CD4-positive, alpha-beta T cell (primary cell): ENCODE data around the gene MAPT. TPM values are rescaled to one million over a fixed set of nuclear protein-coding genes. Genes with fewer than 3 reads are reported as not detected.

ENCODE experiments used
- ATAC-seq: fragments of 200-7000 bp; cut with Tn5 transposase; one replicate; pipeline ENCODE4 v1.10.0; 2022; ENCODE audit warnings: mild to moderate bottlenecking; ENCODE audit not compliant: poor library complexity
- CTCF ChIA-PET: fragments of 350-600 bp; sonication (Branson Sonifier 250); formaldehyde crosslinking; loops from one replicate; lab custom pipeline; 2021; ENCODE audit warnings: antibody characterized with exemption, inconsistent platforms; lab: Charles Lee
- POLR2A ChIA-PET: fragments of 350-600 bp; sonication (Branson Sonifier 250); formaldehyde crosslinking; loops from one replicate; lab custom pipeline; 2021; ENCODE audit warnings: antibody characterized with exemption, inconsistent platforms; lab: Charles Lee
- DNase-seq, 14 experiments: peaks; one replicate each; pipeline ENCODE4 v3.0.0-alpha.2; 2013 to 2020; ENCODE audit warnings: mixed read lengths in 2 of 14
- H3K27ac ChIP-seq, 2 donors: one replicate each; pipeline versions ENCODE4 v1.5.1 to v1.7.0; 2013; ENCODE audit warnings: low read length in 2 of 2, low read depth in 1 of 2, mild to moderate bottlenecking in 1 of 2
- H3K27me3 ChIP-seq, 2 experiments: 1 replicate in 1 of 2; 2 replicates in 1 of 2; pipeline versions ENCODE4 v1.6.1 to v1.7.0; 2013; ENCODE audit warnings: low read length in 2 of 2, control low read depth in 1 of 2, mild to moderate bottlenecking in 1 of 2, moderate library complexity in 1 of 2; ENCODE audit not compliant: insufficient read depth in 2 of 2, control insufficient read depth in 1 of 2
- H3K36me3 ChIP-seq: one replicate; pipeline ENCODE4 v1.6.1; 2013; ENCODE audit warnings: low read length, control low read depth; ENCODE audit not compliant: insufficient read depth
- H3K4me1 ChIP-seq: one replicate; pipeline ENCODE4 v1.6.1; 2013; ENCODE audit warnings: low read length, control low read depth; ENCODE audit not compliant: insufficient read depth
- H3K4me3 ChIP-seq: one replicate; pipeline ENCODE4 v1.5.1; 2013; ENCODE audit warnings: mild to moderate bottlenecking, low read length, moderate library complexity
- H3K9me3 ChIP-seq, 2 experiments: 1 replicate in 1 of 2; 2 replicates in 1 of 2; pipeline versions ENCODE4 v1.6.1 to v1.7.0; 2013; ENCODE audit warnings: low read length in 2 of 2, mild to moderate bottlenecking in 2 of 2, control low read depth in 1 of 2, moderate library complexity in 1 of 2; ENCODE audit not compliant: control insufficient read depth in 1 of 2, insufficient read depth in 1 of 2
- H3K27ac Mint-ChIP-seq: one replicate; pipeline ENCODE4 v1.8.0; 2020; ENCODE audit warnings: mixed read lengths
- H3K27me3 Mint-ChIP-seq: one replicate; pipeline ENCODE4 v1.8.0; 2021; ENCODE audit warnings: mixed read lengths
- H3K36me3 Mint-ChIP-seq: one replicate; pipeline ENCODE4 v1.8.0; 2021; ENCODE audit warnings: low read depth, mixed read lengths
- H3K4me1 Mint-ChIP-seq: one replicate; pipeline ENCODE4 v1.8.0; 2021; ENCODE audit warnings: low read depth, mixed read lengths
- H3K4me3 Mint-ChIP-seq: one replicate; pipeline ENCODE4 v1.8.0; 2020; ENCODE audit warnings: mild to moderate bottlenecking, mixed read lengths
- H3K9me3 Mint-ChIP-seq: one replicate; pipeline ENCODE4 v1.8.0; 2020; ENCODE audit warnings: mixed read lengths
- CTCF ChIP-seq: fragments of 200-600 bp; IDR thresholded peaks from one replicate; pipeline ENCODE4 v1.8.0; 2022; ENCODE audit warnings: antibody characterized with exemption, mild to moderate bottlenecking
- intact Hi-C, 2 experiments: fragments of 100-400 bp; cut with DNase I in 1 of 2; cut with micrococcal nuclease in 1 of 2; formaldehyde crosslinking; loops; one replicate each; pipeline versions ENCODE4 v1.15.1 to v1.9.0; 2023 to 2025; cut with DNase I, micrococcal nuclease
- total RNA-seq, 174 experiments: library from RNA in 2 of 174; stranded (reverse) in 2 of 174; gene quantifications; one replicate each; pipeline ENCODE4 v1.2.3 and lab custom pipeline; 2021 to 2026

The MAPT gene
- total RNA-seq, 2 experiments from 2014 or later: 0.41 to 0.53 TPM

GRCh38 chr17:46002311-46002972 is 108.1 kb downstream of the MAPT start:
- Mint-ChIP-seq H3K27ac (no peak overlapping the region), H3K9me3 (no peaks in the 10 kb centered on the region), H3K4me3 (no peak overlapping the region), H3K36me3 (no peaks in the 10 kb centered on the region), H3K4me1 (no peaks in the 10 kb centered on the region), H3K27me3 (peaks cover 5% of the 10 kb centered on the region)
- Histone ChIP-seq H3K4me1 (peaks cover 7% of the 10 kb centered on the region), H3K36me3 (no peaks in the 10 kb centered on the region), H3K27me3 (no peaks in the 10 kb centered on the region), H3K9me3 (no peaks in the 10 kb centered on the region), H3K4me3 (no peak overlapping the region), H3K27ac (no peak overlapping the region)
- ChIA-PET CTCF (interaction anchor here (0.8 to 1.2 kb wide), 3 partner anchors 191 to 210 kb away, joined by 3 to 4 read pairs (median 4); partner anchors contain the start of gene KANSL1), POLR2A (interaction anchor here (0.6 kb wide), 1 partner anchor 196 kb away, joined by 4 read pairs; no protein-coding TSS in a partner anchor)
- DNase-seq (peak; percentile 53 to 84 (median 72)), ATAC-seq (peak; percentile 96)
- peak; percentile 84 for TF ChIP-seq CTCF
- intact Hi-C loops: loop anchor here (1.0 to 10.0 kb wide), 6 partner anchors 42 to 282 kb away; partner anchors contain the start of gene KANSL1 (in 1 of the 2)

GRCh38 chr17:46002973-46003316 is 108.6 kb downstream of the MAPT start:
- POLR2A ChIA-PET: no interaction called here

More at GRCh38 chr17:46002973-46003316, 108.6 kb downstream of the MAPT start:
- H3K27ac ChIP-seq: no peak overlapping the region
- no peak for ATAC-seq
- no peak overlapping the region for H3K4me3 ChIP-seq
- no peak for DNase-seq
- Mint-ChIP-seq H3K36me3 (no peaks in the 10 kb centered on the region), H3K4me1 (no peaks in the 10 kb centered on the region), H3K9me3 (no peaks in the 10 kb centered on the region), H3K27me3 (peaks cover 5% of the 10 kb centered on the region), H3K4me3 (no peak overlapping the region), H3K27ac (no peak overlapping the region)
- no peaks in the 10 kb centered on the region for H3K36me3 ChIP-seq
- peaks cover 7% of the 10 kb centered on the region for H3K4me1 ChIP-seq
- H3K27me3 ChIP-seq: no peaks in the 10 kb centered on the region
- CTCF ChIA-PET: interaction anchor here (1.2 kb wide), 1 partner anchor 210 kb away, joined by 4 read pairs; no protein-coding TSS in a partner anchor
- no peak for TF ChIP-seq CTCF
- H3K9me3 ChIP-seq: no peaks in the 10 kb centered on the region
- intact Hi-C loops: loop anchor here (1.0 to 10.0 kb wide), 6 partner anchors 41 to 282 kb away; partner anchors contain the start of gene KANSL1 (in 1 of the 2)
